Astrocyte of the spinal cord (primary cell): Measurements from ENCODE around the gene ITSN2.

ENCODE experiments used
- DNase-seq: peaks from one replicate; pipeline ENCODE4 v3.0.0; 2011; ENCODE audit warnings: low read depth, low spot score
- H3K4me3 ChIP-seq: 2 replicates; pipeline ENCODE4 v1.5.1; 2011; ENCODE audit warnings: low read depth, mild to moderate bottlenecking, low read length, moderate library complexity
- in situ Hi-C: cut with HindIII; loops from 2 replicates; pipeline ENCODE4 v1.10.0; 2017; ENCODE audit warnings: low sequenced_read_pairs
- TF ChIP-seq, protein P1 (sequence below): IDR thresholded peaks from 2 replicates; pipeline ENCODE4 v1.5.1; 2012; ENCODE audit warnings: low read depth, mild to moderate bottlenecking, low read length, inconsistent platforms

ITSN2 gene

DNA sequence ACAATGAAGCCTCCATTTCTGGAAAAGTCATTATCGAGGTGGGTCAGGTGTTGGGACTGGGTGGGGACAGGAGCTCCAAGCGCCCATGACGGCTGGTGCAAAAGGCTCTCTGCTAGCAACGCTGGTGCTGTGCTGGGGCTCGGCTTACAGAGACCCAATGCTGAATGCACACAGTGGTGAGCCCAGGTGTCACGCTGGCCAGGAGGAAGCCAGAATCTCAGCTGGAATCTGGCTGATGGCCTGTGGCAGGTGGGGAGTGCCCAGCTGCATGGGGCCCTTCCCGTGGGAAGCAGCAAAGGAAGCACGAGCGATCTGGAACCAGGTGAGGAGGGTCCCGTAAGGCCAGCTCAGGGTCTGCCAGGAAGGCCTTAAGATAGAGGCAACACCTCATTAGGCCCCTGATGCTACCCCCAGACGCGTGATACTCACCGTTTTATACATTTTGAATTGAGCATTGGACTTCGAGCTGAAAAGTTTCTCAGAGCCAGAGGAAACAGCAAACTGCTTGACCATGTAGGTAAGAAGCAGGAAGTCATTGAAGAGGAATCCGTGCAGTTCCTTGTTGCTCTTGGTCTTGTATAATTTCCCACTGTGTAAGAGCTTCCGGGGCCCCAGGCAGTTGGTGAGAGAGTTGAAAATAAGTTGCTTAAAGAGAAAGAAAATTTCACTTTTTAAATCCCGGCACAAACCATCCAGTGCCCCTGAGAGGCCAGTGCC lies 150.8 kb downstream of the ITSN2 start:
- DNase-seq, result no peak
- TF ChIP-seq, protein P1, sequence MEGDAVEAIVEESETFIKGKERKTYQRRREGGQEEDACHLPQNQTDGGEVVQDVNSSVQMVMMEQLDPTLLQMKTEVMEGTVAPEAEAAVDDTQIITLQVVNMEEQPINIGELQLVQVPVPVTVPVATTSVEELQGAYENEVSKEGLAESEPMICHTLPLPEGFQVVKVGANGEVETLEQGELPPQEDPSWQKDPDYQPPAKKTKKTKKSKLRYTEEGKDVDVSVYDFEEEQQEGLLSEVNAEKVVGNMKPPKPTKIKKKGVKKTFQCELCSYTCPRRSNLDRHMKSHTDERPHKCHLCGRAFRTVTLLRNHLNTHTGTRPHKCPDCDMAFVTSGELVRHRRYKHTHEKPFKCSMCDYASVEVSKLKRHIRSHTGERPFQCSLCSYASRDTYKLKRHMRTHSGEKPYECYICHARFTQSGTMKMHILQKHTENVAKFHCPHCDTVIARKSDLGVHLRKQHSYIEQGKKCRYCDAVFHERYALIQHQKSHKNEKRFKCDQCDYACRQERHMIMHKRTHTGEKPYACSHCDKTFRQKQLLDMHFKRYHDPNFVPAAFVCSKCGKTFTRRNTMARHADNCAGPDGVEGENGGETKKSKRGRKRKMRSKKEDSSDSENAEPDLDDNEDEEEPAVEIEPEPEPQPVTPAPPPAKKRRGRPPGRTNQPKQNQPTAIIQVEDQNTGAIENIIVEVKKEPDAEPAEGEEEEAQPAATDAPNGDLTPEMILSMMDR, result no peak
- in situ Hi-C loops, result no loop called here
- H3K4me3 ChIP-seq, result no peak overlapping the region

DNA sequence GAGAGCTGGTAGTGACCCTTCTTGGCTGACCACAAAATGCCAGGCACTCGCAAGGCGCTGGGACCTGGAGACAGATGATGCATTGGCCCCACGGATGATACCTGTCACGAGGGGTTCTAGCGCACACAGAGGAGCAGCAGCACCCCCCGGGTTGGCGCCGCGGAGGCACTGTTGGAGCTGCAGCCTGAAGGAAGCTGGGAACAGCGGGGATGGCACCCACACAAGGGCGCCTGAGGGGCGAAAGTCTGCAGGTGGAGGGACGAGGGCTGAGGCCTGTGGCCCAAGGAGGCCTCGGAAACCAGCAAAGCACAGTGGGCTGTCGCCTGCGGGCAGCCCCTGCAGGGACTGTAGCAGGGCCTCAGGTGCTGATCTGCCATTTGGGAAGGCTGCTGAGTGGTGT lies 151.8 kb downstream of the ITSN2 start:
- in situ Hi-C loops, result no loop called here
- TF ChIP-seq, protein P1, result no peak
- H3K4me3 ChIP-seq, result no peak overlapping the region
- no peak for DNase-seq

DNA sequence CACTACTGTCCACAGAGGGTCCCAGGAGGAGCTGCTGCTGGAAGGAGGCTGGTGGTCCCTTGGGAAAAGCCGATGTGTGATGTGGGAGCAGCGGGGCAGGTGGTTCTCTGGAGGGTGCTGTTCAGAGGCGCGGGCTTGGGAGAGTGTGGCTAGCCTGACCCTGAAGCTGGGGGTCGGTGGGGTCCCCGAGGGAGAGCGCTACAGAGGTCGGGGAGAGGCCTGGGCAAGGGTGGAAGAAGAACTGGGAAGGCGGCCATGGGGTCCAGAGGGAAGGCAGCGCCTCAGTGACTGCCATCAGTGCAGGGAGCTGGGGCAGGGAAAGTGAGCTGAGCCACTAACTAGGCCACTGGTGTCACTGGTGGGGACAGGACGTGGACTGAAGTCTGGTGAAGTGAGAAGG lies 153.0 kb downstream of the ITSN2 start:
- H3K4me3 ChIP-seq, result no peak overlapping the region
- TF ChIP-seq, protein P1, result no peak
- DNase-seq, result no peak
- in situ Hi-C loops, result no loop called here

DNA sequence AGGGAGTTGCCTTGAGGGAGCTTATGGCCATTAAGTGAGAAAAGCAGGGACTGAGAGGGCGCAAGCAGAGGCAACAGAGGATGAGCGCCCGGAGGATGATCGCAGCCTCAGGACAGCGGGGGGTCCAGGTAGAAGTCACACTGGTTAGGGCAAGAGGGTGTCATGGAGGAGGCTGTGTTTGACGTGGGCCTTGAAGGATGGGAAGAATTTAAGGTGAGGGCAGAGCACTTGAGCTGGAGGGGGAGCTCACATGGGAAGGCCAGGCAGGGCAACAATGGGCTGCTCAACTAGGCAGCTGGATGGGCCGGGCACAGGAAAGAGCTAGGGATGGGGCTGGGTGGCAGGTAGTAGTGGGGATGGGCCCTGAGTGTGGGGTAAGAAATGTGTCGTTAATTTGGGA lies 153.6 kb downstream of the ITSN2 start:
- in situ Hi-C loops, result no loop called here
- TF ChIP-seq, protein P1, result no peak

DNA sequence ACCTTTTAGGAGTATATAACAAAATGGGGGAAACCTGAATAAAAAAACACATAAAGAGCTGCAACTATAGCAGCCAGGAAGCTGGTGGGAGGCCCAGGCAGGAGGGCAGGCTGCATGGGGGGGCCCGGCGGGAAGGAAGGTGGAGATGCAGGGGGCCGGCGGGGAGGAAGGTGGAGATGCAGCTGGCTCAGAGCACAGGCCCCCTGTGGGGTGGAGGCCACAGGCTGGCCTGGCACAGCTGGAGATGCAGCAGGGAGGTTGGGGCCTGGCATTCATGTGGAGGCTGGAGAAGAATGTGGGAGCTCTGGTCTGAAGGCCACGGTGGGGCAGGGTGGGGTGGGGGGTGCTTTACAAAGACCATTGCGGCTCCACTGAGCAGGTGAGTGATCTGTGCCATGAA lies 154.1 kb downstream of the ITSN2 start:
- TF ChIP-seq, protein P1, result no peak
- H3K4me3 ChIP-seq, result no peak overlapping the region
- no peak for DNase-seq
- in situ Hi-C loops, result no loop called here

More for the DNA sequence above, 153.6 kb downstream of the ITSN2 start:
- H3K4me3 ChIP-seq, result no peak overlapping the region
- no peak for DNase-seq

DNA sequence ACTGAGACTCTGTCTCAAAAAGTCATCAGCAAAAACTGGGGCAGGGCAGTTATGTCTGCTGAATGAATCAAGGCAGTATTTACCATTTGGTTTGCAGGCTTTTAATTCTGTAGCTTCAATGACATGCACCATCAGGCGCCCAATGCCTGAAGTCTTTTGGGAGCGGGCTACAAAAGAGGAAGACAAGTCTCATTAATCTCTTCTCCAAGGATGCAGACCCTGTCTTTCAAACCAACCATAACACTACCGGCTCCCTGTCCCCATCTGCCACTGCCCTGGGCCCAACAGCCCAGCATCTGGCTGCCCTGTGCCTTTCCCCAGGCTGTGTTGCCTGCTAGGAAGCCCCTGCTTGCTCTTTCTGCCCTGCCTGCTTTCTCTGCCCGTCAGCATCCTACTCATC lies 155.2 kb downstream of the ITSN2 start:
- TF ChIP-seq, protein P1, result no peak
- in situ Hi-C loops, result no loop called here
- DNase-seq, result no peak
- no peak overlapping the region for H3K4me3 ChIP-seq
